Thymus (tissue), 11 donors: ENCODE measurements around the gene TADA2A. TPM values are rescaled to one million over a fixed set of nuclear protein-coding genes. Genes with fewer than 3 reads are reported as not detected.
"Not testable (repeated sequence)": the region's sequence is repeated elsewhere in the genome, so short reads cannot be mapped to it uniquely, and the experiment has no call there.

Source experiments
- DNase-seq, 9 donors: peaks; one replicate each; pipeline ENCODE4 v3.0.0-alpha.2; 2013; ENCODE audit warnings: low spot score in 9 of 9, low read depth in 6 of 9, missing footprints in 1 of 9
- H3K27ac ChIP-seq, 2 donors: one replicate each; pipeline ENCODE4 v1.5.1; 2013; ENCODE audit warnings: control low read depth in 1 of 2, low read depth in 1 of 2, low read length in 1 of 2, mild to moderate bottlenecking in 1 of 2, moderate library complexity in 1 of 2
- H3K27me3 ChIP-seq, 2 donors: one replicate each; pipeline ENCODE4 v1.5.1; 2013; ENCODE audit warnings: low read length in 1 of 2; ENCODE audit not compliant: control insufficient read depth in 2 of 2, insufficient read depth in 1 of 2
- H3K36me3 ChIP-seq, 2 donors: one replicate each; pipeline ENCODE4 v1.5.1; 2013; ENCODE audit warnings: low read length in 1 of 2, mild to moderate bottlenecking in 1 of 2, moderate library complexity in 1 of 2; ENCODE audit not compliant: control insufficient read depth in 2 of 2, insufficient read depth in 2 of 2
- H3K4me1 ChIP-seq, 2 donors: one replicate each; pipeline ENCODE4 v1.5.1; 2013; ENCODE audit warnings: low read length in 2 of 2; ENCODE audit not compliant: control insufficient read depth in 2 of 2, insufficient read depth in 2 of 2
- H3K4me3 ChIP-seq, 2 donors: one replicate each; pipeline ENCODE4 v1.5.1; 2013; ENCODE audit warnings: low read length in 2 of 2, control low read depth in 1 of 2, mild to moderate bottlenecking in 1 of 2
- H3K9me3 ChIP-seq, 2 donors: one replicate each; pipeline ENCODE4 v1.5.1; 2013; ENCODE audit warnings: low read length in 1 of 2, mild to moderate bottlenecking in 1 of 2; ENCODE audit not compliant: control insufficient read depth in 2 of 2, insufficient read depth in 1 of 2
- WGBS: extraction: QIAGEN DNeasy Blood & Tissue Kit; methylation state at CpG from one replicate; pipeline ENCODE4 v1.1.7; 2013; 5-methylcytosine and 5-hydroxymethylcytosine counted together
- polyA plus RNA-seq: library from polyadenylated mRNA; stranded (reverse); fragments of 200-250 nt; gene quantifications from one replicate; pipeline ENCODE4 v1.2.3, GENCODE V29; 2013
- total RNA-seq: library from RNA; stranded (reverse); fragments of 120-200 nt; gene quantifications from one replicate; pipeline ENCODE4 v1.2.4, GENCODE V29; 2013
- donor health status: healthy.

Gene TADA2A
- total and polyA plus RNA-seq, 2 donors: 14.8 to 18.8 TPM

GRCh38 chr17:37505333-37505732 lies 98.6 kb downstream of the TADA2A start:
- no peak for DNase-seq
- WGBS: 73% methylated on average over 3 of the region's 3 CpGs
- no peak overlapping the region for H3K4me3 ChIP-seq
- H3K36me3 ChIP-seq: no peaks in the 10 kb centered on the region
- H3K4me1 ChIP-seq: peaks cover 0 to 3% of the 10 kb centered on the region in 2 donors
- H3K27me3 ChIP-seq: no peaks in the 10 kb centered on the region
- no peaks in the 10 kb centered on the region for H3K9me3 ChIP-seq
- peak overlapping the region in 1 of 2 donors; percentile 26 for H3K27ac ChIP-seq

- no peaks in the 10 kb centered on the region for H3K36me3 ChIP-seq
- no peak overlapping the region for H3K27ac ChIP-seq
- no peak overlapping the region for H3K4me3 ChIP-seq
- WGBS: 94% methylated on average over 10 of the region's 10 CpGs
- H3K27me3 ChIP-seq: no peaks in the 10 kb centered on the region
- H3K9me3 ChIP-seq: no peaks in the 10 kb centered on the region
- peak in 1 of 9 donors; percentile 26 for DNase-seq
- peaks cover 0 to 3% of the 10 kb centered on the region in 2 donors for H3K4me1 ChIP-seq
These were observed 100.0 kb downstream of the TADA2A start for GRCh38 chr17:37506678-37507077.

GRCh38 chr17:37507111-37507510 lies 100.4 kb downstream of the TADA2A start:
- Histone ChIP-seq H3K4me1 (peaks cover 0 to 3% of the 10 kb centered on the region in 2 donors), H3K9me3 (no peaks in the 10 kb centered on the region), H3K36me3 (peaks cover under 1 to 1% of the 10 kb centered on the region in 2 donors), H3K4me3 (no peak overlapping the region), H3K27ac (no peak overlapping the region), H3K27me3 (no peaks in the 10 kb centered on the region)
- no peak for DNase-seq
- WGBS: 98% methylated on average over 9 of the region's 9 CpGs

GRCh38 chr17:37510056-37510455 lies 103.4 kb downstream of the TADA2A start:
- no peak for DNase-seq
- Histone ChIP-seq H3K4me1 (peaks cover 0 to 2% of the 10 kb centered on the region in 2 donors), H3K9me3 (no peaks in the 10 kb centered on the region)

GRCh38 chr17:37511642-37512041 lies 105.0 kb downstream of the TADA2A start:
- not testable (repeated sequence) for H3K27me3 ChIP-seq, H3K27ac ChIP-seq, H3K4me1 ChIP-seq, H3K4me3 ChIP-seq, DNase-seq, H3K9me3 ChIP-seq
- 92% methylated on average over 1 of the region's 1 CpG for WGBS
- peaks cover 11 to 30% of the 10 kb centered on the region in 2 donors for H3K36me3 ChIP-seq

More at GRCh38 chr17:37510056-37510455, 103.4 kb downstream of the TADA2A start:
- no peak overlapping the region for H3K4me3 ChIP-seq
- WGBS: 98% methylated on average over 17 of the region's 17 CpGs
- no peak overlapping the region for H3K27ac ChIP-seq
- peaks cover 8 to 22% of the 10 kb centered on the region in 2 donors for H3K36me3 ChIP-seq
- H3K27me3 ChIP-seq: no peaks in the 10 kb centered on the region

- Histone ChIP-seq H3K4me3 (no peak overlapping the region), H3K27me3 (no peaks in the 10 kb centered on the region), H3K27ac (no peak overlapping the region), H3K4me1 (no peaks in the 10 kb centered on the region), H3K9me3 (no peaks in the 10 kb centered on the region), H3K36me3 (peaks cover 20 to 39% of the 10 kb centered on the region in 2 donors)
- 95% methylated on average over 24 of the region's 24 CpGs for WGBS
- DNase-seq: no peak
These were observed 105.9 kb downstream of the TADA2A start for GRCh38 chr17:37512442-37513068.

GRCh38 chr17:37513711-37514110 lies 107.0 kb downstream of the TADA2A start:
- no peaks in the 10 kb centered on the region for H3K9me3 ChIP-seq
- H3K27ac ChIP-seq: no peak overlapping the region
- 98% methylated on average over 10 of the region's 10 CpGs for WGBS
- no peaks in the 10 kb centered on the region for H3K4me1 ChIP-seq
- no peaks in the 10 kb centered on the region for H3K27me3 ChIP-seq
- no peak overlapping the region for H3K4me3 ChIP-seq
- H3K36me3 ChIP-seq: peaks cover 28 to 51% of the 10 kb centered on the region in 2 donors
- no peak for DNase-seq

GRCh38 chr17:37516127-37516571 lies 109.5 kb downstream of the TADA2A start:
- Histone ChIP-seq H3K27me3 (no peaks in the 10 kb centered on the region), H3K4me3 (no peak overlapping the region), H3K4me1 (no peaks in the 10 kb centered on the region), H3K27ac (no peak overlapping the region), H3K9me3 (no peaks in the 10 kb centered on the region), H3K36me3 (peaks cover 52 to 71% of the 10 kb centered on the region in 2 donors)
- 98% methylated on average over 6 of the region's 6 CpGs for WGBS
- DNase-seq: no peak

- no peak for DNase-seq
- Histone ChIP-seq H3K4me3 (no peak overlapping the region), H3K36me3 (peaks cover 53 to 70% of the 10 kb centered on the region in 2 donors), H3K4me1 (no peaks in the 10 kb centered on the region), H3K27me3 (no peaks in the 10 kb centered on the region), H3K9me3 (no peaks in the 10 kb centered on the region), H3K27ac (no peak overlapping the region)
- WGBS: 94% methylated on average over 4 of the region's 4 CpGs
These were observed 111.2 kb downstream of the TADA2A start for GRCh38 chr17:37517881-37518280.
